ENCODE measurements around the gene OR2D3.
"Not testable (repeated sequence)": the region's sequence is repeated elsewhere in the genome, so short reads cannot be mapped to it uniquely, and the experiment has no call there.

Gene OR2D3

GRCh38 chr11:6920702-6921101 lies at the start of gene OR2D3:
TSS of gene OR2D3 (plus strand) at chr11:6921002. CDS start at chr11:6921002, 0 bp downstream.
- H3K4me3 ChIP-seq (ENCODE audit: low read depth, low read length): no peak within 1 kb of the TSS

GRCh38 chr11:6871278-6871677 lies 49.5 kb upstream of the OR2D3 start:
- no peak overlapping the region for H3K4me3 ChIP-seq (ENCODE audit: low read depth, low read length)

- no peak overlapping the region for H3K4me3 ChIP-seq (ENCODE audit: low read depth, low read length)
Observed at GRCh38 chr11:6875761-6876160, 45.0 kb upstream of the OR2D3 start.

DNA sequence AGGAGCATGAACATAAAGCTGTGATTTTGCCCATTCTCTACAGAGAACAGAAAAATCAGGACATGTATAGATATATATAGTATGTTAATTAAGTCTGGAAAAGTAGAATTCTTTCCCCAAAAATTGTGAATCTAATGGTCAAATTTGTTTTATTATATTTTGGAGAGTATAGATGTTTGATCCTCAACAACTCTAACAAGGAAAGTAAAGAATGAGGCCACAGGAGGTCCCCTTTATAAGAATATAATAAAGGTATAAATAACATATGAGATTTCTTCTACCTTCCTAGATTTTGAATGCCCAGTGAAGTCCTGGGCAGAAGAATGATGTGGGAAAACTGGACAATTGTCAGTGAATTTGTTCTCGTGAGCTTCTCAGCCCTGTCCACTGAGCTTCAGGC lies 44.5 kb upstream of the OR2D3 start, which contains the start of gene OR10A4:
OR10A4 (plus strand) TSS at position 301 of the 400 bp plus-strand sequence; CDS start at position 324, 23 bp downstream.
- no peak within 1 kb of the TSS for H3K4me3 ChIP-seq (ENCODE audit: low read depth, low read length)

DNA sequence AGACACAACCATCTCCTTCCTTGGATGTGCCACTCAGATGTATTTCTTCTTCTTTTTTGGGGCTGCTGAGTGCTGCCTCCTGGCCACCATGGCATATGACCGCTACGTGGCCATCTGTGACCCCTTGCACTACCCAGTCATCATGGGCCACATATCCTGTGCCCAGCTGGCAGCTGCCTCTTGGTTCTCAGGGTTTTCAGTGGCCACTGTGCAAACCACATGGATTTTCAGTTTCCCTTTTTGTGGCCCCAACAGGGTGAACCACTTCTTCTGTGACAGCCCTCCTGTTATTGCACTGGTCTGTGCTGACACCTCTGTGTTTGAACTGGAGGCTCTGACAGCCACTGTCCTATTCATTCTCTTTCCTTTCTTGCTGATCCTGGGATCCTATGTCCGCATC lies 43.9 kb upstream of the OR2D3 start:
- H3K4me3 ChIP-seq (ENCODE audit: low read depth, low read length): no peak overlapping the region

DNA sequence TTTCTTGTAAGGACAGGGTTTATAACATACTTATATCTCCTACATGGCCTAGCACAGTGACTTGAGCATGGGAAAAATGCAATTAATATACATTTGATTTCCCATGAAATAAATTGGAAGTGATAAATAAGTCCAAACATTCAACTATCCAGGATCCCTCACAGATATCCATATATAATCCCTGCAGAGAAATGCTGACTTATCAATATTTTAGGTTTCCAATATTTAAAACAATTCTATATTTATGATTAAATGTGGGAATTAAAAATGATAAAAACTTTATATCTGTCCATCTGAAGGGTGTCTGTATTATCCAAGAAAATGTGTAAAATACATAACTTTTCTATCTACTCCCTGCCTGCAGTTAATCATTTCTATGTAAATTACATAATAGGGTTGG lies 38.1 kb upstream of the OR2D3 start:
- no peak overlapping the region for H3K4me3 ChIP-seq (ENCODE audit: low read depth, low read length)

DNA sequence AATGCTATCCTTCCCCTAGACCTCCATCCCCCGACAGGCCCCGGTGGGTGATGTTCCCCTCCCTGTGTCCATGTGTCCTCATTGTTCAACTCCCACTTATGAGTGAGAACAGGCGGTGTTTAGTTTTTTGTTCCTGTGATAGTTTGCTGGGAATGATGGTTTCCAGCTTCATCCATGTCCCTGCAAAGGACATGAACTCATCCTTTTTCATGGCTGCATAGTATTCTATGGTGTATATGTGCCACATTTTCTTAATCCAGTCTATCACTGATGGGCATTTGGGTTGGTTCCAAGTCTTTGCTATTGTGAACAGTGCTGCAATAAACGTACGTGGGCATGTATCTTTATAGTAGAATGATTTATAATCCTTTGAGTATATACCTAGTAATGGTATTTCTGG lies 33.1 kb upstream of the OR2D3 start:
- H3K4me3 ChIP-seq (ENCODE audit: low read depth, low read length): not testable (repeated sequence)

DNA sequence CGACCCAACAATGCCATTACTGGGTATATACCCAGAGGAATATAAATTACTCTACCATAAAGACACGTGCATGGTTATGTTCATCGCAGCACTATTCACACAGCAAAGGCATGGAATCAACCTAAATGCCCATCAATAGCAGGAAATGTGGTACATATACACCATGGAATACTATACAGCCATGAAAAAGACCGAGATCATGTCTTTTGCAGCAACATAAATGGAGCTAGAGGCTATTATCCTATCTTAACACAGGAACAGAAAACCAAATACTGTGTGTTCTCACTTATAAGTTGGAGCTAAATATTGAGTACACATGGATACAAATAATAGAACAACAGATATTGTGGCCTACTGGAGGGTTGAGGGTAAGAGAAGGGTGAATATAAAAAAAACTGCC lies 32.0 kb upstream of the OR2D3 start:
- H3K4me3 ChIP-seq (ENCODE audit: low read depth, low read length): no peak overlapping the region

GRCh38 chr11:6889835-6890234 lies 31.0 kb upstream of the OR2D3 start:
- H3K4me3 ChIP-seq (ENCODE audit: low read depth, low read length): no peak overlapping the region

- H3K4me3 ChIP-seq (ENCODE audit: low read depth, low read length): no peak within 1 kb of the TSS
Observed at GRCh38 chr11:6892400-6892799, 28.4 kb upstream of the OR2D3 start, which contains the start of gene OR2D2. TSS of gene OR2D2 (minus strand) at chr11:6892500. CDS start at chr11:6892500, 0 bp downstream.

GRCh38 chr11:6894097-6894496 lies 26.7 kb upstream of the OR2D3 start:
- H3K4me3 ChIP-seq (ENCODE audit: low read depth, low read length): no peak overlapping the region

GRCh38 chr11:6895010-6895409 lies 25.8 kb upstream of the OR2D3 start:
- H3K4me3 ChIP-seq (ENCODE audit: low read depth, low read length): no peak overlapping the region

DNA sequence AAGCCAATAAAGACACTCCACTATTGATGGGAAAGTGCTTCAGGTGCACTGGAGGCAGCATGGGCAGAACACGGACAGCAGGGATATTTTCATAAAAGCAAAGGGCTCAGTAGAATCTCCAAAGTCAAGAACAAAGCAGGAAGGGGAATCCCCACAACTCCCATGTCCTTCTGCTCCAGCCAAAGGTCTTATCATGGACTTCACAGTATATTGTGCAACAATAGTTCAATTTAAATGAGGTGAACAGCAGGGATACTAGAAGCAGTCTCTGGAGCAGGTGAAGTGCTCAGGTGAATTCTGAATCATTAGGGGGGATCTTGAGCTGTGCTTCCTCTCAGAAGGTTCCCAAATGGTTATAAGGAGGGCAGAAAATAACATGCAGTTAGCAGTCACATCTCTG lies 21.9 kb upstream of the OR2D3 start:
- H3K4me3 ChIP-seq (ENCODE audit: low read depth, low read length): no peak overlapping the region

DNA sequence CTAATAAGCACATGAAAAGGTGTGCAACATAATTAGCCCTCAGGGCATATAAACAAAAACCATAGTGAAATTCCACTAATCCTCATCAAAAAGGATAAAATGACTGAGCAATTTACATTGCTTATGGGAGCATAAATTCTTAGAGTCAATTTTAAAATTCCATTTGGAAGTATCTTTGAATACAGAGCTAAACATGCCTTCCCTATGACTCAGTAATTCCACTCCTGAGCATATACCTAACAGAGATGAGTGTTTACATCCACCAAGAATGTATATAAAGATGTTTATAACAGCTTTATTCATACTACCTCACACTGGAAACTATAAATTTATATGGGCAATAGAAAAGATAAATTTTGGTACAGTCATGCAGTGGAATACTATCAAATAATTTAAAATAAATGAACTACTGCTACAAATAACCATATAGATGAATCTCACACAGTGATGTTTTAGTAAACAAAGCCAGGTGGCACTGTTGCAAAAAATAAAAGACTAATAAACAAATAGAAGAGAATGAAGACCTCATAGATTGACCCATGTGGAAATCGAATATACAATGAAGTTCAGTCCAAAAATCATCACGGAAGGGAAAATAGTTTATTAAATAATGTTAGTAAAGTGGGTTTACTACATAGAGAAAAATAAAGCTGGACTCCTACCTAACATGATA lies 20.3 kb upstream of the OR2D3 start:
- H3K4me3 ChIP-seq (ENCODE audit: low read depth, low read length): no peak overlapping the region

- not testable (repeated sequence) for H3K4me3 ChIP-seq (ENCODE audit: low read depth, low read length)
Observed at GRCh38 chr11:6904804-6905203, 16.0 kb upstream of the OR2D3 start.

DNA sequence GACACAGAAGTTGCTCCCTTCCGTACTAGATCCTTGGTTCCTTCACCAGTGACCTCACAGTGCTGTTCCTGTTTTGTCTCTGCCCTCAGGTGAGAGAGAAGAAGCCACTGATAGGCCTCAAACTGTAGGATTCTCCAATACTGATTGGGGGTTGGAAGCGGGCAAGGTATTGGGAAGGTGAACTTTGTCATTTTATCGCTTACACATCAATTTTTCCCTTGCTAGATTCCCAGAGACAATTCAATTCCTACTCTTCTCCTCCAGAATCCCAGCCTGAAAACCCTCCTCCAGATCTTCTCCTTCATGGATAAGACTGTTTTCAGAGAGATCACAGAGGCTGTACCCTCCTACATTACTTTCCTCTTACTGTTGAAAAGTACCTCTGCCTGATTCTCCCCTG lies 9.4 kb upstream of the OR2D3 start:
- H3K4me3 ChIP-seq (ENCODE audit: low read depth, low read length): no peak overlapping the region

- no peak overlapping the region for H3K4me3 ChIP-seq (ENCODE audit: low read depth, low read length)
Observed at GRCh38 chr11:6911948-6912347, 8.9 kb upstream of the OR2D3 start.

DNA sequence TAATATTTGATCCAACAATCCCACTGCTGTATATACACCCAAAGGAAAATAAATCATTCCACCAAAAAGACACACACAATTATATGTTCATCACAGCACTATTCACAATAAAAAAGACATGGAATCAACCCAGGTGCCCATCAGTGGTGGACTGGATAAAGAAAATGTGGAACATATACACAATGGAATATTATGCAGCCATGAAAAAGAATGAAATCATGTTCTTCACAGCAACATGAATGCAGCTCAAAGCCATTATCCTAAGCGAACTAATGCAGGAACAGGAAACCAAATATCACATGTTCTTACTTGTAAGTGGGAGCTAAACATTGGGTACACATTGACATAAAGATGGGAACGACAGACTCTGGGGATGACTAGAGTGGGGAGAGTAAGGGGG lies 1.1 kb upstream of the OR2D3 start:
- no peak overlapping the region for H3K4me3 ChIP-seq (ENCODE audit: low read depth, low read length)

DNA sequence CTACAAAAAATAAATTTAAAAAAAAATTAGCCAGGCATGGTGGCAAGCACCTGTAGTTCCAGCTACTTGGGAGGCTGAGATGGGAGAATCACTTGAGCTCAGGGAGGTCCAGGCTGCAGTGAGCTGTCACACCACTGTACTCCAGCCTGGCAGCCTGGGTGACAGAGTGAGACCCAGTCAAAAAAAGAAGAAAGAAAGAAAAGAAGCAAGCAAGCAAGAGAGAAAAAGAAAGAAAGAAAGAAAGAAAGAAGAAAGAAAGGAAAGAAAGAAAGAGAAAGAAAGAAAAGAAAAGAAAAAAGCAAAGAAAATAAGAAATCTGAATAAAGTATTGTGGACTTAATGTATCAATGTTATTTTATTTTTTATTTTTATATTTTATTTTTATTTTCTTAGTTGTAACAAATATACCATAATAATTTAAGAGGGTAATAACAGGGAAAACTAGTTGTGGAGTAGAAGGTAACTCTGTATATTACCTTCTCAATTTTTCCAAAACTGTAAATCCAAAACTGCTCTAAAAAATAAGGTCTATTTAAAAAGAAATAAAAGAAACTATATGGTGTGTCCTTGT lies 4.3 kb downstream of the OR2D3 start:
- H3K4me3 ChIP-seq (ENCODE audit: low read depth, low read length): no peak overlapping the region

GRCh38 chr11:6925636-6926207 lies 4.9 kb downstream of the OR2D3 start:
- peak overlapping the region; percentile 81 for H3K4me3 ChIP-seq (ENCODE audit: low read depth, low read length)

- peak within 1 kb of the TSS; percentile 81 for H3K4me3 ChIP-seq (ENCODE audit: low read depth, low read length)
Observed at GRCh38 chr11:6926208-6927029, 5.6 kb downstream of the OR2D3 start, which contains the start of gene ZNF215. TSS of gene ZNF215 (plus strand) at chr11:6926426. CDS start at chr11:6932273, 5,847 bp downstream.

All from iPS-11a (cell line).